Gastroesophageal sphincter (tissue), 3 donors: ENCODE measurements around the gene ZNF497.
"Not testable (repeated sequence)": the region's sequence is repeated elsewhere in the genome, so short reads cannot be mapped to it uniquely, and the experiment has no call there.

Source experiments
- CTCF ChIP-seq, 4 experiments: fragments of 200-600 bp in 2 of 4; fragments of 450-650 bp in 2 of 4; sonication (generic) in 1 of 4; IDR thresholded peaks; one replicate each; pipeline ENCODE4 v1.5.1; 2017 to 2019; ENCODE audit warnings: antibody characterized with exemption in 4 of 4, mild to moderate bottlenecking in 2 of 4, moderate library complexity in 2 of 4
- POLR2A ChIP-seq, 2 donors: fragments of 450-650 bp; IDR thresholded peaks; one replicate each; pipeline ENCODE4 v1.6.1; 2017; ENCODE audit warnings: antibody characterized with exemption in 2 of 2, mild to moderate bottlenecking in 2 of 2, moderate library complexity in 1 of 2
- POLR2AphosphoS5 ChIP-seq: sonication (generic); formaldehyde crosslinking; IDR thresholded peaks from one replicate; pipeline ENCODE4 v1.6.1; 2017; ENCODE audit warnings: antibody characterized with exemption

GRCh38 chr19:58310685-58311084, 51.9 kb downstream of the ZNF497 start:
- not testable (repeated sequence) for TF ChIP-seq POLR2AphosphoS5; POLR2A (IDR thresholded peaks at IDR 0.05)
- peak in 3 of 4 experiments; percentile 32 to 58 (median 54) for TF ChIP-seq CTCF (IDR thresholded peaks at IDR 0.05)
